Pancreas (tissue), 10 donors: ENCODE measurements around the gene NUFIP2. TPM values are rescaled to one million over a fixed set of nuclear protein-coding genes. Genes with fewer than 3 reads are reported as not detected.
A peak's percentile ranks its signal among the peaks of the same experiment; 100 is the strongest.
"Not testable (repeated sequence)": the region's sequence is repeated elsewhere in the genome, so short reads cannot be mapped to it uniquely, and the experiment has no call there.

Experiments used
- ATAC-seq, 4 donors: fragments of 200-7000 bp; cut with Tn5 transposase; one replicate each; pipeline versions ENCODE4 v1.8.0 to v1.9.1; 2020; ENCODE audit warnings: mild to moderate bottlenecking in 4 of 4, moderate library complexity in 4 of 4
- DNase-seq, 6 donors: peaks; one replicate each; pipeline ENCODE4 v3.0.0-alpha.2; 2020
- FAIRE-seq: peaks from 2 replicates; lab custom pipeline; 2012; peaks lifted over from hg19 to GRCh38; lab: Jason Lieb, UNC
- H3K27ac ChIP-seq, 4 donors: fragments of 200-600 bp; sonication (generic); 1 replicate in 3 of 4; 2 replicates in 1 of 4; pipeline versions ENCODE4 v1.5.0 to v1.8.0; 2020
- H3K27me3 ChIP-seq, 4 donors: fragments of 200-600 bp; one replicate each; pipeline ENCODE4 v1.8.0; 2021
- H3K36me3 ChIP-seq, 3 donors: fragments of 200-600 bp; sonication (generic) in 1 of 3; one replicate each; pipeline versions ENCODE4 v1.5.0 to v1.8.0; 2020 to 2021
- H3K4me1 ChIP-seq, 3 donors: fragments of 200-600 bp; one replicate each; pipeline ENCODE4 v1.8.0; 2021
- H3K4me3 ChIP-seq, 4 donors: fragments of 200-600 bp; sonication (generic) in 2 of 4; one replicate each; pipeline versions ENCODE4 v1.5.0 to v1.8.0; 2020 to 2021
- H3K9me3 ChIP-seq, 4 donors: fragments of 200-600 bp; one replicate each; pipeline ENCODE4 v1.8.0; 2021
- CTCF ChIP-seq, 4 donors: fragments of 200-600 bp; sonication (generic) in 3 of 4; IDR thresholded peaks; one replicate each; pipeline versions ENCODE4 v1.5.0 to v1.8.0; 2021; ENCODE audit warnings: antibody characterized with exemption in 4 of 4
- WGBS, 2 donors: extraction: QIAGEN DNeasy Blood & Tissue Kit; methylation state at CpG; one replicate each; pipeline ENCODE4 v1.1.7; 2013; 5-methylcytosine and 5-hydroxymethylcytosine counted together
- intact Hi-C, 3 donors: fragments of 100-400 bp; cut with DNase I; formaldehyde crosslinking; loops; one replicate each; pipeline versions ENCODE4 v1.11.1 to v1.14.2; 2022
- polyA plus RNA-seq, 2 donors: library from polyadenylated mRNA; stranded (reverse); fragments of 200-250 nt; gene quantifications; one replicate each; pipeline ENCODE4 v1.2.3, GENCODE V29; 2013
- total RNA-seq, 6 donors: library from RNA; stranded (reverse); fragmentation: NEBNext Ultra II Directional in 4 of 6; extraction: Animal tissue kit (Norgen Biotek cat#: 25700) in 4 of 6; gene quantifications; one replicate each; pipeline versions ENCODE4 v1.2.1 to v1.2.4, GENCODE V29; 2021 to 2023
- donor health status: healthy with polysubstance abuse.
- donor health status: DM: no; HTN: no; CAD: no; lungs with moderate emphysema.
- donor health status: DM: no; HTN: no; CAD: no.
- donor health status: control.
- donor health status: control.
- donor health status: Bipolar disorder and iron deficiency.
- donor health status: DM: yes; HTN: yes; CAD: no.
- donor health status: DM: no; HTN: no; CAD: no.
- donor health status: DM: no; HTN: no; CAD: no.
- donor health status: DM: yes; HTN: yes; CAD: no.

The NUFIP2 gene
- total and polyA plus RNA-seq, 8 donors: 8.7 to 28.1 (median 15.3) TPM

GRCh38 chr17:29235904-29236303, 58.0 kb downstream of the NUFIP2 start:
- DNase-seq: no peak
- Histone ChIP-seq H3K4me1 (no peaks in the 10 kb centered on the region), H3K36me3 (no peaks in the 10 kb centered on the region), H3K27me3 (no peaks in the 10 kb centered on the region), H3K27ac (no peak overlapping the region), H3K4me3 (no peak overlapping the region), H3K9me3 (no peaks in the 10 kb centered on the region)
- no peak for TF ChIP-seq CTCF (IDR thresholded peaks at IDR 0.05)
- WGBS, 2 donors: 95 to 98% methylated on average over 3 of the region's 3 CpGs
- FAIRE-seq: no peak
- intact Hi-C loops: no loop called here
- ATAC-seq: no peak

- H3K4me3 ChIP-seq, intact Hi-C loops, H3K27me3 ChIP-seq, ATAC-seq, FAIRE-seq, DNase-seq, H3K27ac ChIP-seq, H3K9me3 ChIP-seq, H3K4me1 ChIP-seq, H3K36me3 ChIP-seq: not testable (repeated sequence)
- 93 to 97% methylated on average over 7 of the region's 7 CpGs for WGBS, 2 donors
Observed at GRCh38 chr17:29234972-29235371, 59.0 kb downstream of the NUFIP2 start.

GRCh38 chr17:29233301-29233700, 60.6 kb downstream of the NUFIP2 start:
- ATAC-seq: no peak
- no peak overlapping the region for H3K27ac ChIP-seq
- H3K4me1 ChIP-seq: no peaks in the 10 kb centered on the region
- DNase-seq: no peak
- H3K9me3 ChIP-seq: no peaks in the 10 kb centered on the region
- TF ChIP-seq CTCF (IDR thresholded peaks at IDR 0.05): no peak
- 55 to 60% methylated on average over 1 of the region's 1 CpG for WGBS, 2 donors
- intact Hi-C loops: no loop called here
- H3K4me3 ChIP-seq: no peak overlapping the region
- H3K36me3 ChIP-seq: no peaks in the 10 kb centered on the region
- no peaks in the 10 kb centered on the region for H3K27me3 ChIP-seq
- no peak for FAIRE-seq

GRCh38 chr17:29225396-29225795, 68.6 kb downstream of the NUFIP2 start:
- FAIRE-seq (no peak), DNase-seq (no peak), ATAC-seq (no peak)
- no peak for TF ChIP-seq CTCF (IDR thresholded peaks at IDR 0.05)
- Histone ChIP-seq H3K27me3 (no peaks in the 10 kb centered on the region), H3K36me3 (no peaks in the 10 kb centered on the region), H3K4me3 (no peak overlapping the region), H3K27ac (no peak overlapping the region), H3K4me1 (no peaks in the 10 kb centered on the region), H3K9me3 (no peaks in the 10 kb centered on the region)
- intact Hi-C loops: no loop called here

- 89% methylated on average over 11 of the region's 11 CpGs for WGBS, 2 donors
- ATAC-seq, DNase-seq: not testable (repeated sequence)
Observed at GRCh38 chr17:29221338-29221737, 72.6 kb downstream of the NUFIP2 start.

GRCh38 chr17:29219378-29220047, 74.4 kb downstream of the NUFIP2 start:
- Histone ChIP-seq H3K36me3 (no peaks in the 10 kb centered on the region), H3K9me3 (no peaks in the 10 kb centered on the region), H3K27me3 (no peaks in the 10 kb centered on the region), H3K27ac (no peak overlapping the region), H3K4me3 (no peak overlapping the region), H3K4me1 (no peaks in the 10 kb centered on the region)
- WGBS, 2 donors: 5 to 6% methylated on average over 14 of the region's 14 CpGs
- TF ChIP-seq CTCF (IDR thresholded peaks at IDR 0.05): peak; percentile 92 to 97 (median 92)
- peak in 5 of 6 donors; percentile 68 to 81 (median 75) for DNase-seq
- intact Hi-C loops: loop anchor here in 2 of 3 donors (5.0 to 10.0 kb wide), 2 partner anchors 67 to 75 kb away; no protein-coding TSS in a partner anchor
- FAIRE-seq: no peak
- peak; percentile 92 to 99 (median 96) for ATAC-seq

More at GRCh38 chr17:29221338-29221737, 72.6 kb downstream of the NUFIP2 start:
- FAIRE-seq, H3K27me3 ChIP-seq, H3K4me3 ChIP-seq, H3K36me3 ChIP-seq, intact Hi-C loops, H3K9me3 ChIP-seq, H3K4me1 ChIP-seq, H3K27ac ChIP-seq: not testable (repeated sequence)
